Endothelial cell of coronary artery (primary cell): Measurements from ENCODE around the gene TCHH. TPM values are rescaled to one million over a fixed set of nuclear protein-coding genes. Genes with fewer than 3 reads are reported as not detected.

Experiments used
- total RNA-seq: library from RNA; depleted of rRNA; stranded (reverse); fragments of >200 nt; gene quantifications from 2 replicates; pipeline ENCODE4 v1.2.3, GENCODE V29; 2014

Gene TCHH, protein sequence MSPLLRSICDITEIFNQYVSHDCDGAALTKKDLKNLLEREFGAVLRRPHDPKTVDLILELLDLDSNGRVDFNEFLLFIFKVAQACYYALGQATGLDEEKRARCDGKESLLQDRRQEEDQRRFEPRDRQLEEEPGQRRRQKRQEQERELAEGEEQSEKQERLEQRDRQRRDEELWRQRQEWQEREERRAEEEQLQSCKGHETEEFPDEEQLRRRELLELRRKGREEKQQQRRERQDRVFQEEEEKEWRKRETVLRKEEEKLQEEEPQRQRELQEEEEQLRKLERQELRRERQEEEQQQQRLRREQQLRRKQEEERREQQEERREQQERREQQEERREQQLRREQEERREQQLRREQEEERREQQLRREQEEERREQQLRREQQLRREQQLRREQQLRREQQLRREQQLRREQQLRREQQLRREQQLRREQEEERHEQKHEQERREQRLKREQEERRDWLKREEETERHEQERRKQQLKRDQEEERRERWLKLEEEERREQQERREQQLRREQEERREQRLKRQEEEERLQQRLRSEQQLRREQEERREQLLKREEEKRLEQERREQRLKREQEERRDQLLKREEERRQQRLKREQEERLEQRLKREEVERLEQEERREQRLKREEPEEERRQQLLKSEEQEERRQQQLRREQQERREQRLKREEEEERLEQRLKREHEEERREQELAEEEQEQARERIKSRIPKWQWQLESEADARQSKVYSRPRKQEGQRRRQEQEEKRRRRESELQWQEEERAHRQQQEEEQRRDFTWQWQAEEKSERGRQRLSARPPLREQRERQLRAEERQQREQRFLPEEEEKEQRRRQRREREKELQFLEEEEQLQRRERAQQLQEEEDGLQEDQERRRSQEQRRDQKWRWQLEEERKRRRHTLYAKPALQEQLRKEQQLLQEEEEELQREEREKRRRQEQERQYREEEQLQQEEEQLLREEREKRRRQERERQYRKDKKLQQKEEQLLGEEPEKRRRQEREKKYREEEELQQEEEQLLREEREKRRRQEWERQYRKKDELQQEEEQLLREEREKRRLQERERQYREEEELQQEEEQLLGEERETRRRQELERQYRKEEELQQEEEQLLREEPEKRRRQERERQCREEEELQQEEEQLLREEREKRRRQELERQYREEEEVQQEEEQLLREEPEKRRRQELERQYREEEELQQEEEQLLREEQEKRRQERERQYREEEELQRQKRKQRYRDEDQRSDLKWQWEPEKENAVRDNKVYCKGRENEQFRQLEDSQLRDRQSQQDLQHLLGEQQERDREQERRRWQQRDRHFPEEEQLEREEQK (N-terminal part only)
- total RNA-seq, result under 0.01 TPM in 1 of 2 replicates, not detected in the other

GRCh38 chr1:152115344-152115743 lies at the start of gene TCHH:
Gene TCHH, minus strand, starts transcription at chr1:152115444. Its CDS starts 1,364 bp downstream, at chr1:152114080.

DNA sequence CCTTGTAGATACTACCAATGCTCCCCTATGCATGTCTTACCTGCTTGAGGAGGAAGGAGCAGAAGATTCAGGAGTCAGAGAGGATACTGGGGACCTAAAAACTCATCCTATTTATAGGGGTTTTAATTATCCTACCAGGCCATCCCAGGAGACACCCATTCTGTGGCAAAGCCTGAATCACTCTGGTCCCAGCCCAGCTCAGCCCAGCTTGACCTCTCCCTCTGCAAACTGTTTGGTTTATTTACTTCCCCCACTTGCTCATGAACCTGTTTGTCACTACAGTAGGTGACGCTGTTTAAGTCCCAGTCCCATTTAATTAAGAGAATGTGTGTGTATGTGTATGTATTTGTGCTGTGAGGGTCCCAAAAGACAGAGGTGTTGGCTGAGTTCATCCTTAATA lies 43.9 kb upstream of the TCHH start, which contains the start of gene RPTN:
TSS of gene RPTN (minus strand) at position 85 of the 400 bp plus-strand sequence. CDS start 1,339 bp downstream, outside the sequence.

GRCh38 chr1:152089014-152089674 lies 26.1 kb downstream of the TCHH start, which contains the start of gene TCHHL1:
Gene TCHHL1, minus strand, starts transcription at chr1:152089064. Its CDS starts 921 bp downstream, at chr1:152088143.

Other genes with a start within 250 kb of the TCHH start
- 7.5 and 10.9 TPM in 2 replicates for gene THEM4, start 205.9 kb downstream of the TCHH start, total RNA-seq
- 149 and 210 TPM in 2 replicates for gene S100A10, start 121.6 kb downstream of the TCHH start, total RNA-seq
- gene S100A11, start 78.4 kb downstream of the TCHH start, total RNA-seq, result 22.0 and 31.9 TPM in 2 replicates
- not detected in 2 replicates for gene TCHHL1, start 26.4 kb downstream of the TCHH start, total RNA-seq
- gene RPTN, start 43.8 kb upstream of the TCHH start, total RNA-seq, result 0.19 TPM in 1 of 2 replicates, not detected in the other
- not detected in 2 replicates for gene HRNR, start 108.7 kb upstream of the TCHH start, total RNA-seq
- not detected in 2 replicates for gene FLG, start 209.8 kb upstream of the TCHH start, total RNA-seq
- not detected in 2 replicates for gene FLG2, start 244.6 kb upstream of the TCHH start, total RNA-seq